Measurements from ENCODE around the gene TGFB1.
"Not testable (repeated sequence)": the region's sequence is repeated elsewhere in the genome, so short reads cannot be mapped to it uniquely, and the experiment has no call there.

Gene TGFB1

GRCh38 chr19:41371541-41371940, 17.8 kb upstream of the TGFB1 start:
- in situ Hi-C loops (cut with MboI; ENCODE audit: low pct_unique_long_range_greater_than_20kb, low sequenced_read_pairs, unreplicated experiment), result no loop called here
- no peak for DNase-seq (ENCODE audit: low spot score)
- TF ChIP-seq CTCF (IDR thresholded peaks at IDR 0.05; ENCODE audit: extremely low read depth, insufficient read depth, missing control alignments), result no peak

DNA sequence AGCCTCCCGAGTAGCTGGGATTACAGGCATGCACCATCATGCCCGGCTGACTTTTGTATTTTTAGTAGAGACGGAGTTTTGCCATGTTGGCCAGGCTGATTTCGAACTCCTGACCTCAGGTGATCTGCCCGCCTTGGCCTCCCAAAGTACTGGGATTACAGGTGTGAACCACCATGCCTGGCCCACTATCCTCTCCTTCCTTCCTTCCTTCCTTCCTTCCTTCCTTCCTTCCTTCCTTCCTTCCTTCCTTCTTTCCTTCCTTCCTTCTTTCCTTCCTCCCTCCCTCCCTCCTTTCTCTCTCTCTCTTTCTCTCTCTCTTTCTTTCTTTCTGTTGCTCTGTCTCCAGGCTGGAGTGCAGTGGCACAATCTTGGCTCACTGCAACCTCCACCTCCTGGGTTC, 17.4 kb upstream of the TGFB1 start:
- in situ Hi-C loops (cut with MboI; ENCODE audit: low pct_unique_long_range_greater_than_20kb, low sequenced_read_pairs, unreplicated experiment); DNase-seq (ENCODE audit: low spot score): not testable (repeated sequence)

- TF ChIP-seq CTCF (IDR thresholded peaks at IDR 0.05; ENCODE audit: extremely low read depth, insufficient read depth, missing control alignments), result no peak
- no peak for DNase-seq (ENCODE audit: low spot score)
- in situ Hi-C loops (cut with MboI; ENCODE audit: low pct_unique_long_range_greater_than_20kb, low sequenced_read_pairs, unreplicated experiment), result no loop called here
These were observed 16.0 kb upstream of the TGFB1 start for GRCh38 chr19:41369769-41370168.

GRCh38 chr19:41367848-41368301, 14.2 kb upstream of the TGFB1 start:
- TF ChIP-seq CTCF (IDR thresholded peaks at IDR 0.05; ENCODE audit: extremely low read depth, insufficient read depth, missing control alignments), result no peak
- in situ Hi-C loops (cut with MboI; ENCODE audit: low pct_unique_long_range_greater_than_20kb, low sequenced_read_pairs, unreplicated experiment), result no loop called here
- DNase-seq (ENCODE audit: low spot score), result no peak

- peak; percentile 35 for DNase-seq (ENCODE audit: low spot score)
- peak; percentile 35 for TF ChIP-seq CTCF (IDR thresholded peaks at IDR 0.05; ENCODE audit: extremely low read depth, insufficient read depth, missing control alignments)
- in situ Hi-C loops (cut with MboI; ENCODE audit: low pct_unique_long_range_greater_than_20kb, low sequenced_read_pairs, unreplicated experiment), result no loop called here
These were observed 12.4 kb upstream of the TGFB1 start for GRCh38 chr19:41366089-41366488.

DNA sequence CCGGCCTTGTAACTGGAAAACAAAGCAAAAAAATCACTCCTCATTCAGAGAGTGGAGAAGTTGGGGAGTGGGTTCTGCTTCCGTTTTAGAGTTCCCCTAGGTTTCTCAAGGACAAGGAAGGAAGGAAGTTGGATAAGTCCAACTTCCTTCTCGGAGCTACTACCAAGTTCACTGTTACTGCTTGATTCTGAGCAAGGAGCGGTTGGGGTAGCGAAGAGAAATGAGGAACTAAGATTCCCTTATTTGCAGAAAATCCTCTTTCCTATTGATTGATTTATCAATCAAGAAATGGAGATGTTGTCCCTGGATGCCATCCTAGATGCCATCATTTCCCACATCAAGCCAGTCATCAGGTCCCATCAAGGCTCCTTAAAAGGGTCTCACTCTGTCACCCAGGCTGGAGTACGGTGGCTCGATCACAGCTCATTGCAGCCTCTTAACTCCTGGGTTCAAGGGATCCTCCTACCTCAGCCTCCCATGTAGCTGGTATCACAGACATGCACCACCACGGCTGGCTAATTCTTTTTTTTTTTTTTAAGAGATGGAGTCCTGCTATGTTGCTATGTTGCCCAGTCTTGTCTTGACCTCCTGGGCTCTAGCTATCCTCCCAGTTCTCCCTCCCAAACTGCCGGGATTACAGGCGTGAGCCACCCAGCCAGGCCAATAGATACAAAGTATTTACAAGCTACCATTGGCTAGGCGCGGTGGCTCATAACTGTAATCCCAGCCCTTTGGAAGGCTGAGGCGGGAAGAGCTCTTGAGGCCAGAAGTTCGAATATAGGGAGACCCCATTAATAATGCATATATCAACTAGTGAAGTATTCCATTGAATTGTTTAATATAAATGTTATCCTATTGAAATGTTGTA, 11.0 kb upstream of the TGFB1 start:
- in situ Hi-C loops (cut with MboI; ENCODE audit: low pct_unique_long_range_greater_than_20kb, low sequenced_read_pairs, unreplicated experiment), result no loop called here
- DNase-seq (ENCODE audit: low spot score), result peak; percentile 8
- no peak for TF ChIP-seq CTCF (IDR thresholded peaks at IDR 0.05; ENCODE audit: extremely low read depth, insufficient read depth, missing control alignments)

GRCh38 chr19:41363753-41364523, 10.2 kb upstream of the TGFB1 start, which contains the start of gene B9D2:
TSS of gene B9D2 (minus strand) at chr19:41364149. CDS start at chr19:41363519, 630 bp downstream.
- in situ Hi-C loops (cut with MboI; ENCODE audit: low pct_unique_long_range_greater_than_20kb, low sequenced_read_pairs, unreplicated experiment), result no loop called here
- peak; percentile 95 for DNase-seq (ENCODE audit: low spot score)
- no peak for TF ChIP-seq CTCF (IDR thresholded peaks at IDR 0.05; ENCODE audit: extremely low read depth, insufficient read depth, missing control alignments)
